Omental fat pad (tissue), 4 donors: Measurements from ENCODE around the gene EFCAB8. TPM values are rescaled to one million over a fixed set of nuclear protein-coding genes. Genes with fewer than 3 reads are reported as not detected.
"Not testable (repeated sequence)": the region's sequence is repeated elsewhere in the genome, so short reads cannot be mapped to it uniquely, and the experiment has no call there.

ENCODE experiments used
- ATAC-seq: fragments of 150-250 bp; one replicate; pipeline ENCODE4 v1.9.1; 2016; ENCODE audit warnings: mild to moderate bottlenecking, moderate library complexity; ENCODE audit not compliant: low FRiP score
- DNase-seq: peaks from one replicate; pipeline ENCODE4 v3.0.0-alpha.2; 2019; ENCODE audit warnings: low spot score
- total RNA-seq, 4 donors: library from RNA; depleted of rRNA; stranded (reverse); fragments of >200 nt; gene quantifications; one replicate each; pipeline ENCODE4 v1.1.0, GENCODE V29; 2016
- TF ChIP-seq, protein P1 (sequence below), 3 donors: fragments of 450-650 bp; IDR thresholded peaks; one replicate each; pipeline ENCODE4 v1.5.1; 2016 to 2017; ENCODE audit warnings: antibody characterized with exemption in 3 of 3, mild to moderate bottlenecking in 3 of 3, moderate library complexity in 2 of 3

The EFCAB8 gene
- total RNA-seq, 4 donors from 2014 or later, result 0.24 TPM; not detected in 3

DNA sequence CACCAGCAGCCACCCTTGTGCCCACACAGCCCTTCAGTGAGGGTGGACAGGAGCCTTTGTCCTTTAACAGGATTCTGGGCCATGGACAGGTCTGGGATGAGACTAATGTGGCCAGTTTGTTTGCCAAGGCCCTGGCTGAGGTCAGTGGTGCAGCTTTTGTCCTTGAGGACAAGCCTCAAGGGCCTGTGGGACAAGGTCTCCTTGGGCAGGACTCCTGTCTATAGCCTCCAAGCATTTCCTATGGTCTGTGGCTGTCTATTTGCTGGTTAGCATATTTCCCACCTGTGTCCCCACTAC is 101.4 kb downstream of the EFCAB8 start:
- DNase-seq (no peak), ATAC-seq (no peak)
- TF ChIP-seq, protein P1, sequence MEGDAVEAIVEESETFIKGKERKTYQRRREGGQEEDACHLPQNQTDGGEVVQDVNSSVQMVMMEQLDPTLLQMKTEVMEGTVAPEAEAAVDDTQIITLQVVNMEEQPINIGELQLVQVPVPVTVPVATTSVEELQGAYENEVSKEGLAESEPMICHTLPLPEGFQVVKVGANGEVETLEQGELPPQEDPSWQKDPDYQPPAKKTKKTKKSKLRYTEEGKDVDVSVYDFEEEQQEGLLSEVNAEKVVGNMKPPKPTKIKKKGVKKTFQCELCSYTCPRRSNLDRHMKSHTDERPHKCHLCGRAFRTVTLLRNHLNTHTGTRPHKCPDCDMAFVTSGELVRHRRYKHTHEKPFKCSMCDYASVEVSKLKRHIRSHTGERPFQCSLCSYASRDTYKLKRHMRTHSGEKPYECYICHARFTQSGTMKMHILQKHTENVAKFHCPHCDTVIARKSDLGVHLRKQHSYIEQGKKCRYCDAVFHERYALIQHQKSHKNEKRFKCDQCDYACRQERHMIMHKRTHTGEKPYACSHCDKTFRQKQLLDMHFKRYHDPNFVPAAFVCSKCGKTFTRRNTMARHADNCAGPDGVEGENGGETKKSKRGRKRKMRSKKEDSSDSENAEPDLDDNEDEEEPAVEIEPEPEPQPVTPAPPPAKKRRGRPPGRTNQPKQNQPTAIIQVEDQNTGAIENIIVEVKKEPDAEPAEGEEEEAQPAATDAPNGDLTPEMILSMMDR (IDR thresholded peaks at IDR 0.05), result no peak

DNA sequence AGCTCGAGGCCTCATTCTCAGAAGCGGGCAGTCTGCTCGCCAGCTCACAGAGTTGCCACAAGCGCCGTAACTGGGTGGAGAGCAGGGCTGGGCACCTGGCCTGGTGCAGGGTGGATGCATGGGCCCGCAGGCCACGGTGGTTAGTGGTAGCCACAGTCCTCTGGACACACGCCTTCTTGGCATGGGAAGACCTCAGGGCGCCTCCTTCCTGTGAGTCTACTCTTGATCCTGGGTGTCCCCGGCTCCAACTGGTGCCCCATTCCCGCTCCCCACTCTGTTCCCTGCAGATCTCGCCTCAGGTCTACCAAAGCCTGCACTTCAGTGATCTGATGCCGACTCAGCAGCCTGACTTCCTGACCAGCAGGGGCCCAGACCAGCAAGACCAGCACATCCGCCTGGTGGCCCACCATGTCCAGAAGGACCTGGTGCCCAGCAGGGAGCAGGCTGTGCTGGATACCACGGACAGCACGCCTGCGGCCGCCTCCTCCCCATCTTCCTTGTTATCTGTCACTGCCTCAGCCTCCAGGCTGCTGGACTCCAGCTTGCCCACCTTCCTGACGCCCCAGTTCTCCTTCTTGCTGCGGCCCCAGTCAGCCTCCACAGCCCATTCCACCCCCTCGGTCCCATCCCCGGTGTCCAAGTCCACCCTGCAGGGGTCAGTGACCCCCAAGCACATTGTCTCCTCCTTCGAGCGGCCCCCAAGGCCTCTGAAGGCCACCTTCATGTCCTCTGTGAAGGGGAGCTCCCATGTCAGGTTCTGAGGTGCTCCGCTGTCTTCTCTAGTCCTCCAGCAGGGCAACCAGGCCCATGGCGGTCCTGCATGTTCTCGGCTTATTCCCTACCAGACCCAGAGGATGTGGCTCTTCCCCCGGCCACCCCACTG is 102.4 kb downstream of the EFCAB8 start:
- ATAC-seq (no peak), DNase-seq (no peak)
- TF ChIP-seq, protein P1 (IDR thresholded peaks at IDR 0.05), result no peak

DNA sequence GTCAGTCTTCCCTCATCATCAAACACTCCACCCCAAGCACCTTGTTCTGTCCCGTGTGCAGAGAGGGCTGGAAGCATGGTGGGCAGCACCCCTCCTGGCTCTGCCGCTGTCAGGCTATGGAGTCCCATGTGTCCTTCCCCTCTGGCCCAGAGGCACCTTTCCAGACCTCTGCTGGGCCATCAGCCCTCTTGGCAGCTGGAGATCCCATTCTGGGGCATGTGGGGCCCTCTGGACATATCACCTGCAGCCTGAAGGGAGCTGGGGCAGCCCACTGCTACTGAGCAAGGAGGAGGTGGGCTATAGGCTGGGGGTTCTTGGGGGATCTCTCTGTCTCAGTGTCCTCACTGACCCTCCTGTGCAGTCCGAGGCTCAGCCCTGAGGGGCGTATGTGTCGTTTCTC is 103.3 kb downstream of the EFCAB8 start:
- ATAC-seq (no peak), DNase-seq (no peak)
- TF ChIP-seq, protein P1 (IDR thresholded peaks at IDR 0.05), result no peak

DNA sequence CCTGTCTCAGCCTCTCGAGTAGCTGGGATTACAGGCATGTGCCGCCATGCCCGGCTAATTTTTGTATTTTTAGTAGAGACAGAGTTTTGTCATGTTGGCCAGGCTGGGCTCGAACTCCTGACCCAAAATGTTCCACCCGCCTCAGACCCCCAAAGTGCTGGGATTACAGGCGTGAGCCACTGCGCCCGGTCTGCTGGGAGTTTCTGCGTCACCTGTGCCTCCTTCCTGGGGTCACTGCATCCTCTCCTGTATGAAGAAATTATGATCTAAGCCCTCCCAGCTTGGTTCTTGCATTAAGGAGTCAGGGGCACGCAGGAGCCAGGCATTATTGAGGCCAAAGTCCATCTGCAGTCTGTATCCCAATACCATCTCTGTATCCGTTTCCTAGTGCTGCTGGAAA is 103.9 kb downstream of the EFCAB8 start:
- DNase-seq, result not testable (repeated sequence)

GRCh38 chr20:32963176-32963575 is 104.5 kb downstream of the EFCAB8 start:
- TF ChIP-seq, protein P1 (IDR thresholded peaks at IDR 0.05), result no peak
- ATAC-seq (no peak), DNase-seq (no peak)

More for the DNA sequence above, 103.9 kb downstream of the EFCAB8 start:
- not testable (repeated sequence) for ATAC-seq

- no peak for DNase-seq
- ATAC-seq, result no peak
- TF ChIP-seq, protein P1 (IDR thresholded peaks at IDR 0.05), result no peak
Measured at GRCh38 chr20:32964575-32964974, 105.9 kb downstream of the EFCAB8 start.

DNA sequence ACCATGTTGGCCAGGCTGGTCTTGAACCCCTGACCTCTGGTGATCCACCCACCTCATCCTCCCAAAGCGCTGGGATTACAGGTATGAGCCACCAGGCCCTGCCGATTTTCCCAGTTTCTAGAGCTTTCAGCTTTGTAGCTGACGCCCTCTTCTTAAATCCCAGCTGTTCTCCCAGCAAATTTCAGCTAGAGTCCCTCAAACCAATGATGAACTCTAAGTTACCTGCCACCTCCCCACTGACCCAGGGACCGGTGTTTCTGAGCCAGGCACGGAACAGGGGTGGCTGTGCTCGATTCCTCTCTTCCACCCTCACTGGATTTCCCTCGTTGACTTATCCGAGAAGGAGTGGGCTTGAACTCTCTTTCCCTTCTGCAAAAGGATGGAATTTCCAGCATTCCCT is 106.4 kb downstream of the EFCAB8 start:
- no peak for DNase-seq
- ATAC-seq, result no peak
- TF ChIP-seq, protein P1 (IDR thresholded peaks at IDR 0.05), result no peak
